ENCODE data around the gene GCK.

GCK gene

GRCh38 chr7:44189286-44189992, at the start of gene GCK:
Gene GCK (minus strand): TSS chr7:44189439. CDS start chr7:44188953, 486 bp downstream.
- no peak for DNase-seq (ENCODE audit: low read depth in 2 of 2)

GRCh38 chr7:44238116-44238695, 49.0 kb upstream of the GCK start:
- no peak for DNase-seq (ENCODE audit: low read depth in 2 of 2)

- DNase-seq (ENCODE audit: low read depth in 2 of 2), result no peak
Measured at GRCh38 chr7:44237696-44238095, 48.5 kb upstream of the GCK start.

- DNase-seq (ENCODE audit: low read depth in 2 of 2), result no peak
Measured at GRCh38 chr7:44236333-44236728, 47.1 kb upstream of the GCK start.

GRCh38 chr7:44235582-44236332, 46.5 kb upstream of the GCK start:
- DNase-seq (ENCODE audit: low read depth in 2 of 2), result no peak

- no peak for DNase-seq (ENCODE audit: low read depth in 2 of 2)
Measured at GRCh38 chr7:44235066-44235465, 45.8 kb upstream of the GCK start.

- no peak for DNase-seq (ENCODE audit: low read depth in 2 of 2)
Measured at GRCh38 chr7:44232901-44233715, 43.9 kb upstream of the GCK start.

- no peak for DNase-seq (ENCODE audit: low read depth in 2 of 2)
Measured at GRCh38 chr7:44232396-44232795, 43.2 kb upstream of the GCK start.

- no peak for DNase-seq (ENCODE audit: low read depth in 2 of 2)
Measured at GRCh38 chr7:44231088-44231487, 41.8 kb upstream of the GCK start.

GRCh38 chr7:44230286-44230685, 41.0 kb upstream of the GCK start:
- DNase-seq (ENCODE audit: low read depth in 2 of 2), result no peak

- no peak for DNase-seq (ENCODE audit: low read depth in 2 of 2)
Measured at GRCh38 chr7:44229546-44230105, 40.4 kb upstream of the GCK start.

GRCh38 chr7:44228571-44229350, 39.5 kb upstream of the GCK start:
- DNase-seq (ENCODE audit: low read depth in 2 of 2), result no peak

GRCh38 chr7:44227911-44228310, 38.7 kb upstream of the GCK start:
- no peak for DNase-seq (ENCODE audit: low read depth in 2 of 2)

- DNase-seq (ENCODE audit: low read depth in 2 of 2), result no peak
Measured at GRCh38 chr7:44226396-44226753, 37.1 kb upstream of the GCK start.

GRCh38 chr7:44225566-44226395, 36.5 kb upstream of the GCK start:
- DNase-seq (ENCODE audit: low read depth in 2 of 2), result no peak

GRCh38 chr7:44224974-44225565, 35.8 kb upstream of the GCK start:
- DNase-seq (ENCODE audit: low read depth in 2 of 2), result no peak

- no peak for DNase-seq (ENCODE audit: low read depth in 2 of 2)
Measured at GRCh38 chr7:44224080-44224973, 35.1 kb upstream of the GCK start.

GRCh38 chr7:44223362-44224079, 34.3 kb upstream of the GCK start:
- DNase-seq (ENCODE audit: low read depth in 2 of 2), result no peak
